ENCODE data around the gene KLHDC3. TPM values are rescaled to one million over a fixed set of nuclear protein-coding genes. Genes with fewer than 3 reads are reported as not detected.
A peak's percentile ranks its signal among the peaks of the same experiment; 100 is the strongest.

Gene KLHDC3
- total RNA-seq, 1 donor from 2014 or later = 154 TPM

GRCh38 chr6:43001843-43002242 is 12.2 kb upstream of the KLHDC3 start:
- Mint-ChIP-seq H3K27ac (ENCODE audit: unreplicated experiment) (no peak overlapping the region), H3K27me3 (ENCODE audit: unreplicated experiment) (no peaks in the 10 kb centered on the region), H3K9me3 (ENCODE audit: unreplicated experiment) (no peaks in the 10 kb centered on the region), H3K36me3 (ENCODE audit: low read depth, unreplicated experiment) (no peaks in the 10 kb centered on the region), H3K4me3 (ENCODE audit: unreplicated experiment) (no peak overlapping the region), H3K4me1 (ENCODE audit: unreplicated experiment) (no peaks in the 10 kb centered on the region)
- TF ChIP-seq, protein P1, sequence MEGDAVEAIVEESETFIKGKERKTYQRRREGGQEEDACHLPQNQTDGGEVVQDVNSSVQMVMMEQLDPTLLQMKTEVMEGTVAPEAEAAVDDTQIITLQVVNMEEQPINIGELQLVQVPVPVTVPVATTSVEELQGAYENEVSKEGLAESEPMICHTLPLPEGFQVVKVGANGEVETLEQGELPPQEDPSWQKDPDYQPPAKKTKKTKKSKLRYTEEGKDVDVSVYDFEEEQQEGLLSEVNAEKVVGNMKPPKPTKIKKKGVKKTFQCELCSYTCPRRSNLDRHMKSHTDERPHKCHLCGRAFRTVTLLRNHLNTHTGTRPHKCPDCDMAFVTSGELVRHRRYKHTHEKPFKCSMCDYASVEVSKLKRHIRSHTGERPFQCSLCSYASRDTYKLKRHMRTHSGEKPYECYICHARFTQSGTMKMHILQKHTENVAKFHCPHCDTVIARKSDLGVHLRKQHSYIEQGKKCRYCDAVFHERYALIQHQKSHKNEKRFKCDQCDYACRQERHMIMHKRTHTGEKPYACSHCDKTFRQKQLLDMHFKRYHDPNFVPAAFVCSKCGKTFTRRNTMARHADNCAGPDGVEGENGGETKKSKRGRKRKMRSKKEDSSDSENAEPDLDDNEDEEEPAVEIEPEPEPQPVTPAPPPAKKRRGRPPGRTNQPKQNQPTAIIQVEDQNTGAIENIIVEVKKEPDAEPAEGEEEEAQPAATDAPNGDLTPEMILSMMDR (IDR thresholded peaks at IDR 0.05; ENCODE audit: unreplicated experiment) = no peak
- no peak for DNase-seq (ENCODE audit: low spot score)

DNA sequence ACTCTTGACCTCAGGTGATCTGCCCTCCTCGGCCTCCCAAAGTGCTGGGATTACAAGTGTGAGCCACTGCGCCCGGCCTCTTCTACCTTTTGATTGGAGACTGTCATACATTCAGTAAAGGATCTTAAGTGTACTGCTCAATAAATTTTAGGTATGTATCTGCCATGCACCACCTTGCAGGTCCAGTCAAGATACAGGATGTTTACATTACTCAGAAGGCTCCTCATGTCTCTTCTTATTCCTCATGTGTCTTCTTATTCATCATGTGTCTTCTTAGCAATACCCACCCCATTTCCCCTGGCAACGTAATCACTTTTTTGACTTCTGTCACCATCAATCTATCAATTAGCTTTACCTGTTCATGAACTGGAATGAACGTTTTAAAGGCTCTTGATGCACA is 8.2 kb upstream of the KLHDC3 start:
- Mint-ChIP-seq H3K27me3 (ENCODE audit: unreplicated experiment) (no peaks in the 10 kb centered on the region), H3K36me3 (ENCODE audit: low read depth, unreplicated experiment) (peaks cover 28% of the 10 kb centered on the region), H3K27ac (ENCODE audit: unreplicated experiment) (no peak overlapping the region), H3K9me3 (ENCODE audit: unreplicated experiment) (no peaks in the 10 kb centered on the region), H3K4me1 (ENCODE audit: unreplicated experiment) (peaks cover 4% of the 10 kb centered on the region), H3K4me3 (ENCODE audit: unreplicated experiment) (no peak overlapping the region)
- no peak for DNase-seq (ENCODE audit: low spot score)
- TF ChIP-seq, protein P1 (IDR thresholded peaks at IDR 0.05; ENCODE audit: unreplicated experiment) = no peak

- DNase-seq (ENCODE audit: low spot score) = no peak
- Mint-ChIP-seq H3K27me3 (ENCODE audit: unreplicated experiment) (peaks cover 1% of the 10 kb centered on the region), H3K9me3 (ENCODE audit: unreplicated experiment) (no peaks in the 10 kb centered on the region), H3K4me1 (ENCODE audit: unreplicated experiment) (peaks cover 4% of the 10 kb centered on the region), H3K27ac (ENCODE audit: unreplicated experiment) (no peak overlapping the region), H3K36me3 (ENCODE audit: low read depth, unreplicated experiment) (peaks cover 30% of the 10 kb centered on the region), H3K4me3 (ENCODE audit: unreplicated experiment) (no peak overlapping the region)
- TF ChIP-seq, protein P1 (IDR thresholded peaks at IDR 0.05; ENCODE audit: unreplicated experiment) = no peak
Observed at GRCh38 chr6:43006251-43006650, 7.8 kb upstream of the KLHDC3 start.

DNA sequence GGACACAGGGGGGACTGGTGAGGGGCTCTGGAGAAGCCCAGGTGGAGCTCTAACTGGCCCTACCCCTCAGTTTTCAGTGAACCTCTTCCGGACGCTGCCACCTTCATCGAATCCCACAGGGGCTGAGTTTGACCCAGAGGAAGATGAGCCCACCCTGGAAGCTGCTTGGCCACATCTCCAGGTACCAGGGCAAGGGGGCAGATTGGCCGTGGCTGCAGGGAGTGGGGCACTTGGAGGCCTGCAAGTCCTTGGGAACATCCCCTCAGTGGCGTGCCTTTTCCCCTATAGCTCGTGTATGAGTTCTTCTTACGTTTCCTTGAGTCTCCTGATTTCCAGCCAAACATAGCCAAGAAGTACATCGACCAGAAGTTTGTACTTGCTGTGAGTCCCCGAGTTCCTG is 6.9 kb upstream of the KLHDC3 start:
- no peak for DNase-seq (ENCODE audit: low spot score)
- no peak overlapping the region for H3K27ac Mint-ChIP-seq (ENCODE audit: unreplicated experiment)
- TF ChIP-seq, protein P1 (IDR thresholded peaks at IDR 0.05; ENCODE audit: unreplicated experiment) = no peak
- H3K36me3 Mint-ChIP-seq (ENCODE audit: low read depth, unreplicated experiment) = peaks cover 36% of the 10 kb centered on the region
- peaks cover 1% of the 10 kb centered on the region for H3K27me3 Mint-ChIP-seq (ENCODE audit: unreplicated experiment)
- H3K4me3 Mint-ChIP-seq (ENCODE audit: unreplicated experiment) = peak overlapping the region; percentile 47
- no peaks in the 10 kb centered on the region for H3K9me3 Mint-ChIP-seq (ENCODE audit: unreplicated experiment)
- peaks cover 12% of the 10 kb centered on the region for H3K4me1 Mint-ChIP-seq (ENCODE audit: unreplicated experiment)

- no peak overlapping the region for H3K27ac Mint-ChIP-seq (ENCODE audit: unreplicated experiment)
- H3K4me3 Mint-ChIP-seq (ENCODE audit: unreplicated experiment) = peak overlapping the region; percentile 42
- peaks cover 26% of the 10 kb centered on the region for H3K4me1 Mint-ChIP-seq (ENCODE audit: unreplicated experiment)
- TF ChIP-seq, protein P1 (IDR thresholded peaks at IDR 0.05; ENCODE audit: unreplicated experiment) = no peak
- DNase-seq (ENCODE audit: low spot score) = peak; percentile 31
- H3K27me3 Mint-ChIP-seq (ENCODE audit: unreplicated experiment) = peaks cover 7% of the 10 kb centered on the region
- peaks cover 48% of the 10 kb centered on the region for H3K36me3 Mint-ChIP-seq (ENCODE audit: low read depth, unreplicated experiment)
- H3K9me3 Mint-ChIP-seq (ENCODE audit: unreplicated experiment) = no peaks in the 10 kb centered on the region
Observed at GRCh38 chr6:43009124-43009523, 4.9 kb upstream of the KLHDC3 start.
